ENCODE measurements around the gene SCN5A.

SCN5A gene

DNA sequence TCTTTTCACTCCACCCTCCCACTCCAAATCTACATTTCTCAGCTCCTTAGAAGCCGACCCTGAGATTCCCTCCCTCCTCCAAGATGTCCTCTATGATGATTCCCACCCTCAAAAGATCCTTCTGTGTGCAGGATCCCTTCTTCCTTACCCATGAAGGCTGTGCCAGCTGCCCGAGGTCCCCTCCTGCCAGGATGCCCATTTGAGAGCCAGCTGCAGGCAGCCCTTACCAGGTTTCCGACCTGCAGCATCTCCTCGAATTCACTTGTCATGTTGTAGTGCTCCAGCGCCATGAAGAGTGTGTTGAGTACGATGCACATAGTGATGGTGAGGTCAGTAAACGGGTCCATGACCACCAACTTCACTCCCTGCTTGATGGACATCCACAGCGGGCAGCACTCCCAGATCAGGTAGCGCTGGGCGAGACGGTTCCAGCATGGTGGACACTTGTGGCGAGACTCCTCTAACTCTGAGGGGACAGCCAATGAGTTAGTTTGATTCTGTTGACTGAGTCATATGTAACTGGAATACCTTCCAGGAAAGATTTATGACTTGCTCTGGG, 51.9 kb downstream of the SCN5A start:
- DNase-seq = no peak

DNA sequence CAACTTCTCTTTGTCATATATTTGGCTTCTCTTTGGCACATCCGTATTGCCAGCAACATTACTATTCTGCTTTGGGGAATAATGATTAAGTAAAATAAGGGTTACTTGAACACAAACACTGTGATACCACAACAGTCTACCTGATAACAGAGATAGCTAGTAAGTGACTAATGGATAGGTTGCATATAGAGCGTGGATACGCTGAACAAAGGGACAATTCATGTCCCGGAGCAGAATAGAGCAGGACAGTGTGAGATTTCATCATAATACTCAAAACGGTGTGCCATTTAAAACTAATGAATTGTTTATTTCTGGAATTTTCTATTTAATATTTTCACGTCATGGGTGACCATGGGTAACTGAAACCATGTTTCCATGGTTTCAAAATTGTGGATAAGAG, 54.1 kb downstream of the SCN5A start:
- no peak for DNase-seq

DNA sequence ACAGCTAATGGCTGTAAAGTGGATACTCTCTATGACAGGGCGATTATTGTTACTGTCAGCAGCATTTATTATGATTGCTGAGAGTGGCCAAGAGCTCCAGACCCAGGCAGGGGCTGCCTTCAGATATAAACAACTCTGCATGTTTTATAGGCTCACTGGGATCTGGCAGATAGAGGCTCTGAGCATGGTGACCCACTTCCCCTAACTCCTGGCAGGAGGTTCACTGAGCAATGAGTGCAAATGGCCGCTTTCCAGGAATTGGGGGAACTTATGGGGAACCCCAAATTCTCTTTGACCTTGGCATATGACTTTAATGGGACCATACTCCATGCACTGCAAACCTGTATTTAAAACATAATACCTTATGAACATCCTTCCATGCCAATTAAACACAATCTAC, 59.0 kb downstream of the SCN5A start:
- DNase-seq = no peak

DNA sequence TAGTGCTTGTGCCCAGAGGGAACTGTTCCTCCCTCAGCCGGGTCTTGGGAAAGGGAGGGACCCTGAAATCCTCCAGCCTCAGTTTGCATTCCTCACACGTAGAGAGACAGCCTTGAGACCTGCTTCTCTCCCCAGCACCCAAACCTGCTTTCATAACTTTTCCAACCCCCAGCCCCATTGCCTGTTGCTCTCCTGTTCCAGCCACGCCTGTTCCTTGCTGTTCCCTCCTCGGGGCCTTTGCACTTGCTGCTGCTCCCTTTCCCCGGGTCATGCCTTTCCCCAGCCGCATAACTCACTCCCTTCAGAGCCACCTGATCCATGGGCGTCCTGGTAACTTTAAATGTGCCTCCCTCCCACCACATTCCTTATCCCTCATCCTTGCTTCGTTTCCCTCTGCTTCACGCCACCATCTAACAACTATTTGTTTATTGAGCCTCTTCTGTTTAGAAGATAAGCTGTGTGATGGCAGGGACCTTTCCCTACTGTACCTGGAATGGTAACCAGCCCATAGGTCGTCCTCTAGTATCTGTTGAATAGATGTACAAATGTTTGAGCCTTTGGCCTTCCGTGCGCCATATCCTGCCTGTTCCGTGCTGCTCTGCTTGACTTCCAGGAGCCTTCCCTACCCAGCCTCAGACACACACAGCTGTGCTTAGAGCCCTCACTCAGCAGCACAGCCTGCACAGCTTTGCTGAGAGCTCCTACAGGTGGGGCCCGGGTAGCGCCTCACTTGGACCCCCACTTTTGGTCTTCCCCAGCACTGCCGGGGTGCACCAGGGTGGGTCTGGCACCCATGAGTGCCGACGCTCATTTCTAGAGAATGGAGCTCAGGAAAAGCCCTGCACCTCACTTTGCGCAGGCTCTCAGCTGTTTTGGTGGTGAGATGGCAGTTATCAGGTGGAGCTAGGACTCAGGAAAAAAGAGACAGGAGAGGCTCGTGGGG, 60.2 kb downstream of the SCN5A start:
- no peak for DNase-seq

DNA sequence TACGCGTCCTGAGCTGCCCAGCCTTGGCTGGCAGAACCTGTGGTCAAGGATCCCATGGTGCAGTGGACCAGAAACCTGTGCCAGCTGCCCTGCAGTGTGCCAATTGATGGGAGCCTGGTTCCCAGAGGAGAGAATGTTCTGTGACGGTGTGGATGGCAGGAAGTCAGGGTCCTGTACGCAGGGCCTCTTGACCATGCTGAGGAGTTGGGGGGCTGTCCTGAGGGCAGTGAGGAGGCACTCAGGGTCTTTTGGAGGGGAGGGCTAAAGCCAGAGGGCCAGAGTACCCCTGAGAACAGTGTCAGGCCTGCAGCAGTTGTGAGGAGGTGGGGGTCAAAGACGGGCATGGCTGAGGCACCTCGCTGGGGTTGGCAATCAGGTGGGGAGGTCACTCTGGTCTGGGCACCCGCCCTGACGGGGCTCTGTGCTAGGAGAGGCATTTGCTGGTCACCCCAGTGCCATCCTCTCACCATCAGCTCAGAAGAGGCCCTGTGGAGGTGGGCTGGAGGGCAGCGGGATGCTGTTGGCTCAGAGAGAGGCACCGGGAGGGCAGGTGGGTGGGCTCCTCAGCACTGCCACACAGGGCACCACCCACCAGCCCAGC, 61.0 kb downstream of the SCN5A start:
- no peak for DNase-seq

DNA sequence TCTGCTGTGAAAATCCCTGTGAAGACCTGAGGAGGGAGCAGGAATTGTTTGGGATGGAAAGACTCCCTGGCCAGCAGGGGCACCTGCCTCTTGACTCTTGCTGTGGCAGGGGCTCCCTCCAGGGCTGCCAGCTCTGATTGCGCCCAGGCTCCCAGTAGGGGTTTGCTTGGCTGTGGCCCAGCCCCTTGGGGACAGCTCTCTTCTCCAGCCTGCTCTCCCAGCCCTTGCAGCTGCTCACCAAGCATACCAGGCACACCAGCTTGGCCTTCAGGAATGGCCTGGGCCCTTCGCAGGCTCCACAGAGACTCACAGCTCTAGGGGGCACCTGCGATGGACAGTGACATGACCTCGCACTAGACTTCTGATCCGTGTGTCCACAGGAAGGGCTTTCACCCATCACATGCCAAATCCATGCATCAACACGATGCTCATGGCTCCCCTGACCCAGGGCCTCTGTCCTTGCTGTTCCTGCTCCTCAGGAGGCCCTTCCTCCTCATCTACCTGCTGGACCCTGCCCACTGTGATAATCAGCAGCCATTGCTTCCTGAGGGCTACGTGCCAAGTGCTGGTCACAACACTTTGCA, 61.8 kb downstream of the SCN5A start:
- DNase-seq = no peak

DNA sequence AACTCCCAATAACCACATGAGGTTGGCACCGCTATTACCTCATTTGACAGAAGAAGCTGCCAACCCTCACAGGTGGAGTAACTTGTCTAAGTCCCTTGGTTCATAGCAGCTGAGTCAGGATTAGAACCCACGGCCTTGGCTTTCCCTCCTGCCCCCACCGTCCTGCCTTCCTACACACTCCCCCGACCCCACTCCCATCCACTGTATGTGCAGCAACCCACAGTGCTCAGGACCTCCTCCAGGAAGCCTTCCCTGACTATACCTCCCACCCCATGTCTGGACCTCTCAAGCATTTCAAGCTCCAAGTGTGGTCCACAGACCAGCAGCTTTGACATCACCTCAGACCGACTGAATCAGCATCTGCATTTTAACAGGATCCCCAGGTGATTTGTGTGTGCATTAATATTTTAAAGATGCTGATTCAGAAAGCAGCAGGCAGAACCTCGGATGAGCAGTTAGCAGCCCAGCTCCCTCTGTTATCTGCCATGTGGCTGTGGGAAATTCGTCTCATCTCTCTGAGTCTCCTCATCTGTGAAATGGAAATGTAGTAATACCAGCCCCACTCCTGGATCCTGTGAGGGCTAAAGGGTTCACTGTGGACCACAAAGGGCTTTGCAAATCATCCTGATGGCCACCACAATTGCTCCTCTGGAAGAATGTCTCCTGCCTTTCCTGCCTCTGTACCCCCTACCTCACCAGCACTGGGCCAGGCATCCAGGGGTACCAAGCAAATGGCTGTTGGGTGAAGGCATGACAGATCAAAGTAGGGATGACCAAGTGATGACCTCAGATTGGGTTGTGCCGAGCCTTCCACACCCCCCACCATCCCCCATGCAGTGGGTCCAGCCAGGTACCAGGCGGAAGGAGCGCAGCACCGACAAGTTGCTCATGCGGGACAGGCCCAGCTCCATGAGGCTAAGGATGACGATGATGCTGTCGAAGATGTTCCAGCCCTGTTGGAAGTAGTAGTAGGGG, 62.7 kb downstream of the SCN5A start:
- no peak for DNase-seq

DNA sequence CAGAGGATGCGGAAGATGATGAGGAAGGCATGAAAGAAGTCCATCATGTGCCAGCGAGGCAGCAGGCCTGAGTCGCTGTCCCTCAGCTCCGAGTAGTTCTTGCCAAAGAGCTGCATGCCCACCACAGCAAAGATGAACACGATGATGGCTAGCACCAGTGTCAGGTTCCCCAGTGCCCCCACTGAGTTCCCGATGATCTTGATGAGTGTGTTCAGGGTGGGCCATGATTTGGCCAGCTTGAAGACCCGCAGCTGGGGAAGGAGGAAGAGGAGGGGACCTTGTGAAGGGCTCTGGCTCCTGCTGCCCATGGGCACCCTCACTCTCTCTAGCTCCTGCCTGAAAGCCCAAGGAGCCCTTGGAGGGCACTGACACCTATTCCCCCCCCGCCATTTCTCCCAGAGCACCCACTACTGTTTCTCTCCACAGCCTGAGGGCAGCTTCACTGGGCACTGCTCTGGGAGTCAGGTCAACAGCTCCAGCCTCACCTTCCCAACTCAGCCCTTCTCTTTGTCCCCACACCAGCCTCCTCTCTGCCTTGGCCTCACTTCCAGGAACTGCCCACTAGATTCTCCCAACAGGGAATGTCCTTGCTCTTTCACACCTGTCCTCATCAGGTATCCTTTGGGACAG, 63.6 kb downstream of the SCN5A start:
- no peak for DNase-seq

DNA sequence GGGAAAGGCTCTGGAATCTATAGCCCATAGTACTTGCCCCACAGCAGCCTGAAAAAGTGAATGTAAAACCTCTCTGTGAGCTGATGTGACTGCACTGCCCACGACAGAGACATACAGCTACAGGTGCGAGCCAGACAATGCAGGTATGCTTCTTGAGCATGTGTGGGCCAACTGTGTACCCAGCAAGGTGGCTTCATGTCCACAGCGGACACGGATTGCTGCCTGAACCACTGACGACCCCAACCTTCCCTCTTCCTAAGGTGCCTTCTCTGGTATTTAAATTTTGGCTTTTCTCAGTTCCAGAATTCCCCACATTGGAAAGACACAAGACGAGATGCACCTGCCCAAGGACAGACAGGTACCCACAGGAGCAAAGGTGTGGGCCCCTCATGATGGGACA, 65.8 kb downstream of the SCN5A start:
- DNase-seq = no peak

DNA sequence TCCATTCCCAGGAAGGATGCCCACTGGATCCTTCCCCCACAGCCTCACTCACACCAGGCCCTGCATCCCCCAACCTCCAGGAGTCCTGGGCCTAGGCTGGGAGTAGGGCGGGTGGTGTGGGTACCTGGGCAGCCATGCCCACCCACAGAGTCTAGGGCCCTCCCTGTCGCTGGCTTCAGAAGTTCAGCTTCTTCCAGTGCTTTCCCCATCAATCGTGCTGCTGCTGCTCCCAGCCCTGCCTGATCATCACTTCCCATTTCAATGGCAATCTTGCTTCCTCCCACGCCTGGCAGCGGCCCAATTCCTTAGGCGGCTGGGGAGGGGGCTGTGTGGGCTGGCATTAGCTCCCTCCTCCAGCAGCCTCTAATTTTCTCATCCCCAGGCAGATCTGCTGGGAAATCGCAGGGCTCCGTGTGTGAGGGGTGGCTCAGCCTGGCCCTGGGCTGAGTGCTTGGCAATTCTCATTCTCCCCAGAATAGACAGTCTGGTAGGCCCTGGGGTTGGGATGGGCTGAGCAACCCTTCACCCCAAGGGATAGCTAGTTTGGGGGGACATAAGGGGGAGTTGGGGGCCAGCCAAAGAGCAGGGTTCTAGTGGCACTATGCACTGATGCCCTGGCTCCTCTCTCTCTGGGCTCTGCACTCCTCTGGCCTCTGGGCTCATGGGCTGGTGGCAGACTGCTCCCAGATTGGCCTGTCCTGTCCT, 66.4 kb downstream of the SCN5A start:
- DNase-seq = no peak

DNA sequence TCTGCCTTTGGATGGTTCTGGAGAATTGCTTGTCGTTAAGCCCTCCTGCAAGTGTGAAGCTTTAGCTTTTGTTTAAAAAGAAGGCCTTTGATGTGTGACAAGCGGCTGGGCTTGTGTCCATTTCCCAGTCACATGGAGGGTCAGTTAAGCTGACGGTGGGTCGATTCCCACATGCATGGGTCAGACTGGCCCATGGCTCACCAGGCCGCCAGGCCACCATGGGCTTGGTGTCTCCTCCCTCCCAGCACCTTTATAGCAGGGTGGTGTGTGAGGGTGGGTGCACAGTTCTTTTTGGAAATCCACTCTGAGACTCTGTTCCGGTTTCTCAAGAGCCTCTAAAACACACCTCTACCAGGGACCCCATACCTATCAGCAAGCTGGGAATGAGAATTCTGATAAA, 67.2 kb downstream of the SCN5A start:
- no peak for DNase-seq

DNA sequence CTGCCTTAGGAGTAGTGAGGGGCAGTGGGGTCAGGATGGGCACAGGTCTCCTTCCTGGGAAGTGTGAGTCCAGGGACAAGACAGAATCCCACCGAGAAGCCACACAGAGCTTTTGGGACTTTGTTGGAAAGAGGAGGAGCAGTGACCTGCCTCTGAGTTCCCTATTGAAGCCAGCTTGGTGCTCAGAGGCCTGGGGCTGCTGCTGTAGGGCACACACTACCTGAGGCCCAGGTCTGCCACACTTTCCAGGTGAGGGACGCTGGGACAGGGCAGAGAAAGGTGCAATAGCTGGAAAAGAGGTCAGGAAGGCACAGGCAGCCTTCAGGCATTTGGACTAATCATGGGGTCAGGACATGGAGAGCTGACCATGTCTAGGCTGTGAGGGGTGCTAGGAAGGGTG, 67.7 kb downstream of the SCN5A start:
- no peak for DNase-seq

DNA sequence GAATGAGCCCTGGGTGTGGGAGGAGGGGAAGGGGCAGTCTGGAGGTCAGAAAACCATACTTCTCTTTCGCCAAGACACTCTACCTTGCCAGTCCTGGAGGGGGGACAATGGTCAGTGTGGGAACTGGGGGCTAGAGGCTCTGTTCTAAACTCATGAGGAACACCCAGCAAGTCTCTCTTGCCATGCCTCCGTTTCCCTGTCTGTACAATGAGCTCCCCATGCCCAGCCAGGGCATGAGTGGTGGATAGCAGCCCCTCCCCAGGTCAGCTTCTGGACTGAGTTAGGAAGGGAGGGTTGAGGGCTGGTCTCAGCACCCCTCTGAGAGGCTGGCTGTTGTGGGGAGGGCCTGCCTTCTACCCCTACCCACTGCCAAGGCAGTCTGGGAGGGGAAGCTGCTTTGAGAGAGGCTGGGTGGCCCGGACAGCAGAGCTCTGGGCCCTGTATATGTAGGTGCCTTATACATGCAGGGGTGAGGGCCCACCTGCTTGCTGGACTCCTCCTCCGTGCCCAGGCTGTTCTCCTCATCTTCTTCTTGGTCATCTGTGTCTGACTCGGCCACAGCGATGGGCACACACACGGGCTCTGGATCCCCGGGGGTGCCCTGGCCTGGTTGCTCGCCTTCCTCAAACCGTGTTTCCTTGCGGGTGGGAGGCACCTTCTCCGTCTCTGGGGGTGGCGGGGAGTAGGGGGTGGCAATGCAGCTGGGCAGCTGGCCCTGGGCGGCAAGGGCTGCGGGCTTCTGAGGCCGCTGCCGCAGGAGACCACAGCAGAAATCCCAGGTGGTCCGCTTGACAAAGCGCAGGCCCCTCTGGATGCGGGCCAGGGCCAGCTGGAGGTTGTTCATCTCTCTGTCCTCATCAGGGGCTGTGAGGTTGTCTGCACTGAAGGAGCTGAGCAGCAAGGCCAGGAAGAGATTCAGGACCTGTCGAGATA, 68.8 kb downstream of the SCN5A start:
- DNase-seq = no peak

DNA sequence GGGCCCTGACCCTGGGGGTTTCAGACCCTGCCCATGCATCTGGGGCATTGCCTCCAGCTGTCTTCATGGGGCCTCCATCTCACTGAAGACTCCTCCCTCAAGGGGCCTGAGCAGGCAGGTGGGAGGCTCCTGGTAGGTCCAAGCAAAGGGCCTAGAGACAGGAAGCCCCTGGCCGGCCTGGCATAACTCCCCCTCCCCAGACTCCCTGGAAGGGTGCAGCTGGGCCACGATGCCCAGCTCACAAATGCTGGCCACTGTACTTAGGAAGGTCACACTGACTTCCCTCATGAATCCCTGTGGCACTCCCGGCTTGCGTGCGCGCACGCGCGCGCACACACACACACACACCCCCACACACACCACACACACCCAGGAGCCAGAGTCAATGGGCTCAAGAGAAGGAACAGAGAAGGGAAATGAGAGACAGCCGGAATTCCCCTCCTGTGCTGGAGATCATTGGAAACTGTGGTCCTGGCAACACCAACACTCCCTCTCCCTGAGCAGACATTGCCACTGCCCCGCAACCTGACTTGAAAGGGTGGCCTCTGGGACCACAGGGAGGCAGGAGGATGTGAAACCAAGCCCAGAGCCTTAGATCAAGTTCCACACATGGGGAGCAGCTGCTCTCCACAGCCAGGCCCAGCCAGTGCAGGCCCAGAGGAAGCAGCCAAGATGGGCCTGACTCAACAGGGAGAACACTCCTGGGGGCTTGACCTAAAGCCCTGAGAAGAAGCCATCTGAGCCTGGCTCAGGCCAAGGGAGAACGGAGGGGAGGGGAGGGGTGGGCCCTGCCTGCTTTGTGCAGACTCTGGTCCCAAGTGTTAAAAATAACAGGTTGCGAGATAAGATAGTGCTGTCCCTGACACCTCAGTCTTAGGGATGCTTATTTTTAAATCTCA, 69.7 kb downstream of the SCN5A start:
- DNase-seq = no peak

DNA sequence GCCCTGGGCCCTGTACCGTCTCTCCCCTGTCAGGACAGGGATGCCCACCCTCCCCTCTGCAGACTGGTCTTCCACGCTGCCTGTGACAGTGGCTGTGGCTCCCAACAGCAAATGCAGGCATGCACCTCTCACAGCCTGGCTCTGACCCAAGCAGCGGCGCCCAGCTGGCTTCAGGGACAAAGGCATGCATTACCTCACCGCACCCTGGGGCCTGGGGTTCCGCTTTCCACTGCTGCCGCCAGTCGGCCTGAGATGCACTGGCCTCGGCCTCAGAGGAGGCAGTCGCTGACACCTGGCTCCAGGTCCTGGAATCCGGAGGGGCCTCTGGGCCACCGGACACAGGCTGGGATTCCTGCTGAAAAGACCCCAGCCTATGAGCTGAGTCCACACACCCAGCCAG, 70.3 kb downstream of the SCN5A start:
- DNase-seq = no peak

DNA sequence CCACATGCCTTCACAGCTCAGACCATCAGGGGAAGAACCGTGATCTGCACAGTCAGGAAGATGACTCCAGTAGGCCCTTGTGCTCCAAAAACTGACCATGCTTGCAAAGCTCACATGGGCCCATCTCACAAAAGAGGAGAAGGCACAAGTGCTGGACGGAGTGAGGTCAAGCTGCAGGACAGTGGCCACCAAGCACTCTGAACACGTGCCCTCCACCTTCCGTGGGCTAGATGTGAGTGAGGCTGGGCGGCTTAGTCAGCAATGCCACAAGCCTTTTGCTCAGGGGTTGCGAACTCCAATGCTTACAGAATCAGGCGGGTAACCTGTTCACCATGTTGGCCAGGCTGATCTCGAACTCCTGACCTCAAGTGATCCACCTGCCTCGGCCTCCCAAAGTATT, 70.9 kb downstream of the SCN5A start:
- no peak for DNase-seq

DNA sequence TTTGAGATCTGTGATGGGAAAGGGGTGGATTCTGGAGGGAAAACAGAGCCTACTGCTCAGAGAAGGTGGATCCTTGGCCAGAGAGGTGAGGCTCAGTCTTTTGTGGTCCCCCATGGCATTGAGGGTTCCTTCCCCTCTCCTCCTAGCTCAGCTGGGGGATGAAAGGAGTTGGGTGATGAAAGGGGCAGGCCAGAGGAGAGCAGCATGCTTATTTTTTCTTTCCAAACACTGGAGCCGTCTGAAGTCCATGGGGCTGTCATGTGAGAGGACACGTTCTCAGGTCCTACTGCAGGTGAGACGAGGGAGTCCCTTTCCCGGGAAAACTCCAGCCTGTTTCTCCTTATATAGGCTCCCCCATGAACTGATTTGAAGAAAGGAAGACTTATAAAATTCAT, 71.4 kb downstream of the SCN5A start:
- DNase-seq = no peak

DNA sequence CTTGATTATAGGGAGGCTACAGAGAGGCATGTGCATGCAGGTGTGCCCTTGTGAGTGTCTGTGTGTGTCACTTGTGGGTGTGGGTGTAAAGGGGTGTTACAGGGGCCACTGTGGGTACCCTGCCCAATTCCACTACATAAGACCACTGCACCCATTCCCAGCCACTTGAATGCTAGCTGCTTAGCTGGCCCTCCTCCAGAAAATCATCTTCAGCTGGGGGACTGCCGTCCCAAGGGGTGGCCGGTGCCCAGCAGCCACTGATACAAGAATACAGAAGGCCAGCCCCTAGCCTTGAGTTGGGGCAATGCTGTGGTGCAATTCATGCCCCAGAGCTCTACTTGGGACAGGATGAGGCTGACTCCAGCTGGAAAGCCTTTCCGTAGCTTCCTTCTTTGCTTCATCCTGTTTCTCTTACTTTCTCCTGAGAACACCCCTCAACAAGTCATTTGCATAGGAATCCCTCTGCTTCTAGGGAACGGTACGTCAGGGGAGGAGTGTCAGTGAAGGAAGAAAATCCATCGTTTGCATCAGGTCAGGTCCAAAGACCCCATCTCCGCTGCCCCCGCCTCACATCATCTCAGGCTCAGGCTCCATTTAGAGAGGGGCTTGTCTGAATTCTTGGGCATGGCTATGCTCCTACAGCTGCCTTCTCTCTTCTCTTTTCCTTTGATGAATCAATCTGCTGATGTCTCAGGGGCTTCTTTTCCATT, 72.0 kb downstream of the SCN5A start:
- no peak for DNase-seq

Measured in activated effector memory CD4-positive, alpha-beta T cell treated with Interleukin-2 at 50 U/mL for 16 hours (primary cell).